K562 (cell line): Measurements from ENCODE around the gene ZNF616. TPM values are rescaled to one million over a fixed set of nuclear protein-coding genes. Genes with fewer than 3 reads are reported as not detected.

Source experiments
- CREM ChIP-seq: IDR thresholded peaks from 2 replicates; pipeline ENCODE4 v1.6.1; 2014; ENCODE audit warnings: antibody characterized with exemption, low read depth
- DPF2 ChIP-seq: fragments of 450-650 bp; IDR thresholded peaks from 2 replicates; pipeline ENCODE4 v1.6.1; 2016
- EGR1 ChIP-seq: fragments of 450-650 bp; conservative IDR thresholded peaks from 2 replicates; pipeline ENCODE4 v1.6.1; 2017; ENCODE audit warnings: mild to moderate bottlenecking
- ERF ChIP-seq: fragments of 450-650 bp; formaldehyde crosslinking; IDR thresholded peaks from 2 replicates; pipeline ENCODE4 v1.4.0; 2020; ENCODE audit warnings: mild to moderate bottlenecking, mixed read lengths
- ETV1 ChIP-seq: fragments of 450-650 bp; conservative IDR thresholded peaks from 2 replicates; pipeline ENCODE4 v1.6.1; 2016; ENCODE audit warnings: missing genetic modification characterization, control low read depth, low read depth, missing compliant biosample characterization
- EZH2 ChIP-seq: IDR thresholded peaks from 2 replicates; pipeline ENCODE4 v1.6.1; 2012; ENCODE audit warnings: low read depth, mild to moderate bottlenecking, inconsistent platforms, low read length, borderline replicate concordance
- FOS ChIP-seq: IDR thresholded peaks from 3 replicates; pipeline ENCODE4 v1.6.1; 2011; ENCODE audit not compliant: insufficient read length; ENCODE audit errors: extremely low read depth
- GABPA ChIP-seq: fragments of 200-800 bp; sonication (Bioruptor generic); conservative IDR thresholded peaks from 2 replicates; pipeline ENCODE4 v1.6.1; 2016; ENCODE audit warnings: low read depth, missing genetic modification characterization, missing compliant biosample characterization
- GTF2A2 ChIP-seq: IDR thresholded peaks from 2 replicates; pipeline ENCODE4 v1.6.1; 2016; ENCODE audit warnings: mild to moderate bottlenecking, missing genetic modification characterization, missing compliant biosample characterization
- HEY1 ChIP-seq: fragments of 250-450 bp; sonication (Bioruptor Pico); IDR thresholded peaks from 2 replicates; pipeline ENCODE4 v1.5.0; 2020; ENCODE audit warnings: mild to moderate bottlenecking, moderate library complexity, borderline replicate concordance
- SREBF1 ChIP-seq: fragments of 150-350 bp; IDR thresholded peaks from 2 replicates; pipeline ENCODE4 v1.6.1; 2014; ENCODE audit warnings: antibody characterized with exemption, low read depth, low read length, borderline replicate concordance
- SRF ChIP-seq, 2 experiments: fragments of 250-450, 450-650 bp in 1 of 2; sonication (Bioruptor Pico) in 1 of 2; sonication (generic) in 1 of 2; formaldehyde crosslinking; IDR thresholded peaks; 2 replicates each; pipeline versions ENCODE4 v1.5.0 to v1.5.1; 2020 to 2022; ENCODE audit warnings: mild to moderate bottlenecking in 1 of 2, missing genetic modification reagents in 1 of 2
- ZNF224 ChIP-seq: sonication (generic); formaldehyde crosslinking; IDR thresholded peaks from 2 replicates; pipeline ENCODE4 v1.8.0; 2022; ENCODE audit warnings: mild to moderate bottlenecking, missing genetic modification reagents
- ZNF274 ChIP-seq: IDR thresholded peaks from 2 replicates; pipeline ENCODE4 v1.6.1; 2011; ENCODE audit warnings: low read depth, mild to moderate bottlenecking, low read length, moderate library complexity, borderline replicate concordance
- polyA plus RNA-seq, 8 experiments: library from polyadenylated mRNA; depleted of rRNA in 4 of 8; stranded (reverse) in 5 of 8; unstranded in 3 of 8; fragments of >200 nt; fragmentation: Nextera tagmentation in 2 of 8; fragmentation: Illumina TruSeq in 1 of 8; extraction: Ambion mirVana in 2 of 8; extraction: Trizol in 1 of 8; gene quantifications; 2 replicates each; pipeline versions ENCODE4 v1.2.1 to v1.2.3, GENCODE V29; 2011 to 2014; ENCODE audit warnings: inconsistent platforms in 1 of 8, missing spikeins in 1 of 8
- total RNA-seq, 7 experiments: library from RNA; depleted of rRNA in 6 of 7; stranded (reverse); fragments of >200 nt in 6 of 7; fragmentation: Illumina TruSeq in 2 of 7; extraction: Trizol in 2 of 7; gene quantifications; 2 replicates each; pipeline versions ENCODE4 v1.2.1 to v1.2.3, GENCODE V29; 2011 to 2021; ENCODE audit warnings: low replicate concordance in 1 of 7
- TF ChIP-seq, protein P1 (sequence below): fragments of 250-450 bp; sonication (Bioruptor Pico); IDR thresholded peaks from 2 replicates; pipeline ENCODE4 v1.5.0; 2020; ENCODE audit warnings: mild to moderate bottlenecking
- TF ChIP-seq, protein P2 (sequence below): IDR thresholded peaks from 3 replicates; pipeline ENCODE4 v1.6.1; 2011; ENCODE audit warnings: borderline replicate concordance, mild to moderate bottlenecking; ENCODE audit not compliant: insufficient read length, insufficient read depth
- TF ChIP-seq, protein P3 (sequence below): sonication (generic); formaldehyde crosslinking; IDR thresholded peaks from 2 replicates; pipeline ENCODE4 v1.8.0; 2022; ENCODE audit warnings: missing genetic modification reagents, mild to moderate bottlenecking, borderline replicate concordance
- TF ChIP-seq, protein P4 (sequence below): fragments of 450-650 bp; formaldehyde crosslinking; IDR thresholded peaks from 2 replicates; pipeline ENCODE4 v1.4.0; 2020; ENCODE audit warnings: mild to moderate bottlenecking, mixed read lengths
- TF ChIP-seq, protein P5 (sequence below): fragments of 450-650 bp; IDR thresholded peaks from 2 replicates; pipeline ENCODE4 v1.7.0; 2016; ENCODE audit warnings: borderline replicate concordance

The ZNF616 gene
- total and polyA plus RNA-seq, 9 of the 15 experiments (the other 6 are each of a cell fraction or from before 2014, with no cell fraction given): 3.4 to 13.0 (median 6.7) TPM

DNA sequence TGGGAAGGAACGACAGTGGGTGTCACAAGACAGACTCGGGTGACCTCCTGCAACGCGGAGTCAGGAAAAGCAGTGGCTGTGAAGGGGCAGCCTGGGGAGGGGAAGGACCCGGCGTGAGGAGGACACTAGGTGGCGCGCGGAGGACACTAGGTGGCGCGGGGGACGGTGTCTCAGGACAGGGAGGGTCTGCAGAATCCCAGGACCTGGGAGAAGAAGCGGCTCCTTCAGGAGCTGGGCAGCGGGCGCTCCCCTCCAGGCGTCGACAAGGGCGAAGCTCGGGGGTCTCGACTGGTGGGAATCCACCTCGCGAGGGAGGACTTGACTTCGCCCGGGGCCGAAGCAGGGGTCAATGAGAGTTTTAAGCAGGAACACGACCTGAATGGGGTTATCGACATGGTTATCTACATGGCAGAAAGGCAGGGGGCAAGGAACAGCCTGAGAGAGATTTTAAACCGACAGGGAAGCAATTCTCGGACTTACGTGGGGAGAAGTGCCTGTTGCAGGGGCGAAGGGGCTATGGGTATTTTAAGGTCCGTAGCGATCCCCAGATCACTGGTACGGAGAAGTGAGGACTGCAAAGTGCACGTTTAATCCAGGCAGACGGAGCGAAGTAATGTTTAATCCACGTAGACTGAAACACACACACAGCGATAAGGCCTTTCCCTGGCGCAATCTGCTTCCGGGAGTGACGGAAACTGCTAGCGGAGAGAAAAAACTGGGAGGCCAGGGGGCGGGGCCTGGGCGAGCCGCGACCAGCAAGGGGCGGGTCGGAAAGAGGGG lies at the start of gene ZNF616 (continued):
- TF ChIP-seq, protein P1, sequence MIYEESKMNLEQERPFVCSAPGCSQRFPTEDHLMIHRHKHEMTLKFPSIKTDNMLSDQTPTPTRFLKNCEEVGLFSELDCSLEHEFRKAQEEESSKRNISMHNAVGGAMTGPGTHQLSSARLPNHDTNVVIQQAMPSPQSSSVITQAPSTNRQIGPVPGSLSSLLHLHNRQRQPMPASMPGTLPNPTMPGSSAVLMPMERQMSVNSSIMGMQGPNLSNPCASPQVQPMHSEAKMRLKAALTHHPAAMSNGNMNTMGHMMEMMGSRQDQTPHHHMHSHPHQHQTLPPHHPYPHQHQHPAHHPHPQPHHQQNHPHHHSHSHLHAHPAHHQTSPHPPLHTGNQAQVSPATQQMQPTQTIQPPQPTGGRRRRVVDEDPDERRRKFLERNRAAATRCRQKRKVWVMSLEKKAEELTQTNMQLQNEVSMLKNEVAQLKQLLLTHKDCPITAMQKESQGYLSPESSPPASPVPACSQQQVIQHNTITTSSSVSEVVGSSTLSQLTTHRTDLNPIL (CRISPR knock-in tag): no peak
- peak; percentile 41 for TF ChIP-seq ETV1 (tag)
- no peak; a peak in 1 of 4 replicates for TF ChIP-seq SRF (CRISPR knock-in tag; IDR thresholded peaks at IDR 0.05)
- TF ChIP-seq, protein P2, sequence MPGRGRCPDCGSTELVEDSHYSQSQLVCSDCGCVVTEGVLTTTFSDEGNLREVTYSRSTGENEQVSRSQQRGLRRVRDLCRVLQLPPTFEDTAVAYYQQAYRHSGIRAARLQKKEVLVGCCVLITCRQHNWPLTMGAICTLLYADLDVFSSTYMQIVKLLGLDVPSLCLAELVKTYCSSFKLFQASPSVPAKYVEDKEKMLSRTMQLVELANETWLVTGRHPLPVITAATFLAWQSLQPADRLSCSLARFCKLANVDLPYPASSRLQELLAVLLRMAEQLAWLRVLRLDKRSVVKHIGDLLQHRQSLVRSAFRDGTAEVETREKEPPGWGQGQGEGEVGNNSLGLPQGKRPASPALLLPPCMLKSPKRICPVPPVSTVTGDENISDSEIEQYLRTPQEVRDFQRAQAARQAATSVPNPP: no peak
- no peak for TF ChIP-seq EZH2
- TF ChIP-seq ZNF274: no peak
- no peak for TF ChIP-seq ERF (CRISPR knock-in tag)
- TF ChIP-seq, protein P3, sequence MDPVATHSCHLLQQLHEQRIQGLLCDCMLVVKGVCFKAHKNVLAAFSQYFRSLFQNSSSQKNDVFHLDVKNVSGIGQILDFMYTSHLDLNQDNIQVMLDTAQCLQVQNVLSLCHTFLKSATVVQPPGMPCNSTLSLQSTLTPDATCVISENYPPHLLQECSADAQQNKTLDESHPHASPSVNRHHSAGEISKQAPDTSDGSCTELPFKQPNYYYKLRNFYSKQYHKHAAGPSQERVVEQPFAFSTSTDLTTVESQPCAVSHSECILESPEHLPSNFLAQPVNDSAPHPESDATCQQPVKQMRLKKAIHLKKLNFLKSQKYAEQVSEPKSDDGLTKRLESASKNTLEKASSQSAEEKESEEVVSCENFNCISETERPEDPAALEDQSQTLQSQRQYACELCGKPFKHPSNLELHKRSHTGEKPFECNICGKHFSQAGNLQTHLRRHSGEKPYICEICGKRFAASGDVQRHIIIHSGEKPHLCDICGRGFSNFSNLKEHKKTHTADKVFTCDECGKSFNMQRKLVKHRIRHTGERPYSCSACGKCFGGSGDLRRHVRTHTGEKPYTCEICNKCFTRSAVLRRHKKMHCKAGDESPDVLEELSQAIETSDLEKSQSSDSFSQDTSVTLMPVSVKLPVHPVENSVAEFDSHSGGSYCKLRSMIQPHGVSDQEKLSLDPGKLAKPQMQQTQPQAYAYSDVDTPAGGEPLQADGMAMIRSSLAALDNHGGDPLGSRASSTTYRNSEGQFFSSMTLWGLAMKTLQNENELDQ (CRISPR knock-in tag): no peak
- no peak for TF ChIP-seq HEY1 (CRISPR knock-in tag)
- TF ChIP-seq, protein P4, sequence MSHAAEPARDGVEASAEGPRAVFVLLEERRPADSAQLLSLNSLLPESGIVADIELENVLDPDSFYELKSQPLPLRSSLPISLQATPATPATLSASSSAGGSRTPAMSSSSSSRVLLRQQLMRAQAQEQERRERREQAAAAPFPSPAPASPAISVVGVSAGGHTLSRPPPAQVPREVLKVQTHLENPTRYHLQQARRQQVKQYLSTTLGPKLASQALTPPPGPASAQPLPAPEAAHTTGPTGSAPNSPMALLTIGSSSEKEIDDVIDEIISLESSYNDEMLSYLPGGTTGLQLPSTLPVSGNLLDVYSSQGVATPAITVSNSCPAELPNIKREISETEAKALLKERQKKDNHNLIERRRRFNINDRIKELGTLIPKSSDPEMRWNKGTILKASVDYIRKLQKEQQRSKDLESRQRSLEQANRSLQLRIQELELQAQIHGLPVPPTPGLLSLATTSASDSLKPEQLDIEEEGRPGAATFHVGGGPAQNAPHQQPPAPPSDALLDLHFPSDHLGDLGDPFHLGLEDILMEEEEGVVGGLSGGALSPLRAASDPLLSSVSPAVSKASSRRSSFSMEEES (CRISPR knock-in tag): no peak
- 0 out of 2 replicates have a peak, but pooled peaks have one; percentile 49 for TF ChIP-seq GTF2A2 (tag)
- TF ChIP-seq GABPA (tag): peak; percentile 97
- TF ChIP-seq EGR1: no peak
- TF ChIP-seq, protein P5, sequence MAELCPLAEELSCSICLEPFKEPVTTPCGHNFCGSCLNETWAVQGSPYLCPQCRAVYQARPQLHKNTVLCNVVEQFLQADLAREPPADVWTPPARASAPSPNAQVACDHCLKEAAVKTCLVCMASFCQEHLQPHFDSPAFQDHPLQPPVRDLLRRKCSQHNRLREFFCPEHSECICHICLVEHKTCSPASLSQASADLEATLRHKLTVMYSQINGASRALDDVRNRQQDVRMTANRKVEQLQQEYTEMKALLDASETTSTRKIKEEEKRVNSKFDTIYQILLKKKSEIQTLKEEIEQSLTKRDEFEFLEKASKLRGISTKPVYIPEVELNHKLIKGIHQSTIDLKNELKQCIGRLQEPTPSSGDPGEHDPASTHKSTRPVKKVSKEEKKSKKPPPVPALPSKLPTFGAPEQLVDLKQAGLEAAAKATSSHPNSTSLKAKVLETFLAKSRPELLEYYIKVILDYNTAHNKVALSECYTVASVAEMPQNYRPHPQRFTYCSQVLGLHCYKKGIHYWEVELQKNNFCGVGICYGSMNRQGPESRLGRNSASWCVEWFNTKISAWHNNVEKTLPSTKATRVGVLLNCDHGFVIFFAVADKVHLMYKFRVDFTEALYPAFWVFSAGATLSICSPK: no peak
- peak; percentile 73; the same call in 1 of the 2 replicates for TF ChIP-seq DPF2
- TF ChIP-seq CREM: peak; percentile 75
- TF ChIP-seq SREBF1: no peak
- no peak for TF ChIP-seq ZNF224 (CRISPR knock-in tag)
- TF ChIP-seq FOS: no peak
